GM12878 (cell line): ENCODE data around the gene ARPC1A. TPM values are rescaled to one million over a fixed set of nuclear protein-coding genes. Genes with fewer than 3 reads are reported as not detected.

ENCODE experiments used
- ATF3 ChIP-seq: IDR thresholded peaks from 2 replicates; pipeline ENCODE4 v1.6.1; 2011; ENCODE audit warnings: low read depth, mild to moderate bottlenecking, low read length, moderate library complexity, borderline replicate concordance; ENCODE audit errors: extremely low read depth
- BCL11A ChIP-seq: IDR thresholded peaks from 2 replicates; pipeline ENCODE4 v1.6.1; 2011; ENCODE audit warnings: low read depth, low read length
- BCL3 ChIP-seq: IDR thresholded peaks from 2 replicates; pipeline ENCODE4 v1.6.1; 2011; ENCODE audit warnings: borderline replicate concordance, low read depth, mild to moderate bottlenecking, moderate library complexity, low read length; ENCODE audit not compliant: insufficient read depth, poor library complexity, severe bottlenecking
- CEBPB ChIP-seq, 2 experiments: fragments of 150-350 bp in 1 of 2; IDR thresholded peaks; 2 replicates each; pipeline ENCODE4 v1.6.1; 2012 to 2014; ENCODE audit warnings: low read depth in 2 of 2, low read length in 2 of 2, borderline replicate concordance in 1 of 2, inconsistent platforms in 1 of 2
- CHD1 ChIP-seq: IDR thresholded peaks from 2 replicates; pipeline ENCODE4 v1.6.1; 2012; ENCODE audit warnings: low read depth, low read length, improper control_type of control experiment
- IKZF2 ChIP-seq, 2 experiments: fragments of 450-650 bp; IDR thresholded peaks; 2 replicates each; pipeline ENCODE4 v1.6.1; 2017; ENCODE audit warnings: mild to moderate bottlenecking in 2 of 2, moderate library complexity in 2 of 2
- MEF2A ChIP-seq: IDR thresholded peaks from 2 replicates; pipeline ENCODE4 v1.6.1; 2011; ENCODE audit warnings: low read depth, mild to moderate bottlenecking, low read length, moderate library complexity; ENCODE audit not compliant: insufficient read depth
- NKRF ChIP-seq: fragments of 450-650 bp; conservative IDR thresholded peaks from 2 replicates; pipeline ENCODE4 v1.6.1; 2017; ENCODE audit warnings: mild to moderate bottlenecking, moderate library complexity
- NR2C1 ChIP-seq: fragments of 450-650 bp; IDR thresholded peaks from 2 replicates; pipeline ENCODE4 v1.6.1; 2017; ENCODE audit warnings: antibody characterized with exemption, mild to moderate bottlenecking, moderate library complexity
- PAX8 ChIP-seq: fragments of 450-650 bp; IDR thresholded peaks from 2 replicates; pipeline ENCODE4 v1.6.1; 2017; ENCODE audit warnings: mild to moderate bottlenecking, moderate library complexity
- PML ChIP-seq: IDR thresholded peaks from 2 replicates; pipeline ENCODE4 v1.6.1; 2012; ENCODE audit warnings: low read length, inconsistent platforms
- POLR2A ChIP-seq: IDR thresholded peaks from 2 replicates; pipeline ENCODE4 v1.6.1; 2011; ENCODE audit warnings: low read depth, mild to moderate bottlenecking, low read length
- RAD21 ChIP-seq: IDR thresholded peaks from 2 replicates; pipeline ENCODE4 v1.6.1; 2011; ENCODE audit warnings: mild to moderate bottlenecking, low read depth, low read length, moderate library complexity; ENCODE audit not compliant: insufficient read depth
- RCOR1 ChIP-seq: conservative IDR thresholded peaks from 2 replicates; pipeline ENCODE4 v1.6.1; 2012; ENCODE audit warnings: low read depth, low read length, improper control_type of control experiment
- REST ChIP-seq: IDR thresholded peaks from 2 replicates; pipeline ENCODE4 v1.6.1; 2012; ENCODE audit warnings: mild to moderate bottlenecking, low read depth, low read length
- SMARCA5 ChIP-seq: fragments of 450-650 bp; IDR thresholded peaks from 2 replicates; pipeline ENCODE4 v1.6.1; 2017; ENCODE audit warnings: mild to moderate bottlenecking
- ZBTB4 ChIP-seq: fragments of 450-650 bp; formaldehyde crosslinking; IDR thresholded peaks from 2 replicates; pipeline ENCODE4 v1.4.0; 2022; ENCODE audit warnings: mild to moderate bottlenecking, moderate library complexity
- polyA plus RNA-seq, 11 experiments: library from polyadenylated mRNA; depleted of rRNA in 4 of 11; unstranded in 6 of 11; stranded (reverse) in 5 of 11; fragments of >200 nt; fragmentation: Nextera tagmentation in 4 of 11; fragmentation: Illumina TruSeq in 1 of 11; extraction: Ambion mirVana in 4 of 11; extraction: Trizol in 1 of 11; gene quantifications; 1 replicate in 1 of 11; 2 replicates in 10 of 11; pipeline versions ENCODE4 v1.2.1 to v1.2.3, GENCODE V29; 2011 to 2016; ENCODE audit warnings: inconsistent platforms in 2 of 11, missing spikeins in 2 of 11, low read depth in 1 of 11
- total RNA-seq, 4 experiments: library from RNA; depleted of rRNA in 3 of 4; stranded (reverse); fragments of >200 nt in 3 of 4; fragmentation: Illumina TruSeq in 1 of 4; extraction: Trizol in 1 of 4; gene quantifications; 2 replicates each; pipeline versions ENCODE4 v1.2.1 to v1.2.3, GENCODE V29; 2013 to 2021

The ARPC1A gene
- total and polyA plus RNA-seq, 10 of the 15 experiments (the other 5 are each of a cell fraction or from before 2014, with no cell fraction given) = 42.3 to 152 (median 72.1) TPM

- TF ChIP-seq NKRF (peak; percentile 48; the same call in 1 of the 2 replicates), RCOR1 (peak; percentile 24; the same call in 1 of the 2 replicates), CEBPB (IDR thresholded peaks at IDR 0.05; ENCODE audit: borderline replicate concordance in 1 of 2, low read depth in 2 of 2, low read length in 2 of 2) (no peak), RAD21 (no peak), POLR2A (peak; percentile 67), CHD1 (no peak; the same call in 1 of the 2 replicates), ZBTB4 (CRISPR knock-in tag) (no peak), PAX8 (no peak), BCL11A (no peak; the same call in 1 of the 2 replicates), BCL3 (no peak), IKZF2 (IDR thresholded peaks at IDR 0.05) (peak; percentile 99), ATF3 (no peak), PML (no peak), NR2C1 (no peak), MEF2A (peak; percentile 62; the same call in 1 of the 2 replicates), REST (no peak), SMARCA5 (peak; percentile 98)
Observed at GRCh38 chr7:99380032-99380822, 54.5 kb downstream of the ARPC1A start (continued).
